Uterus (tissue), 4 donors: ENCODE data around the gene FBXW12. TPM values are rescaled to one million over a fixed set of nuclear protein-coding genes. Genes with fewer than 3 reads are reported as not detected.
A peak's percentile ranks its signal among the peaks of the same experiment; 100 is the strongest.

Experiments
- DNase-seq, 2 donors: peaks; one replicate each; pipeline ENCODE4 v3.0.0-alpha.2; 2019 to 2020
- H3K27ac ChIP-seq, 2 donors: fragments of 200-600 bp; sonication (generic); 1 replicate in 1 of 2; 2 replicates in 1 of 2; pipeline ENCODE4 v1.5.1; 2016 to 2018
- H3K27me3 ChIP-seq, 2 donors: fragments of 200-600 bp; sonication (generic); one replicate each; pipeline ENCODE4 v1.5.1; 2018 to 2019; ENCODE audit warnings: control low read depth in 1 of 2
- H3K36me3 ChIP-seq, 2 donors: fragments of 200-600 bp; sonication (generic); one replicate each; pipeline ENCODE4 v1.5.1; 2019; ENCODE audit warnings: control low read depth in 1 of 2
- H3K4me1 ChIP-seq, 2 donors: fragments of 200-600 bp; sonication (generic); one replicate each; pipeline ENCODE4 v1.5.1; 2018 to 2019; ENCODE audit warnings: control low read depth in 1 of 2
- H3K4me3 ChIP-seq, 2 donors: fragments of 200-600 bp; sonication (generic); 1 replicate in 1 of 2; 2 replicates in 1 of 2; pipeline ENCODE4 v1.5.1; 2018 to 2019; ENCODE audit warnings: mild to moderate bottlenecking in 1 of 2
- H3K9me3 ChIP-seq, 2 donors: fragments of 200-600 bp; sonication (generic); one replicate each; pipeline ENCODE4 v1.5.1; 2019; ENCODE audit warnings: control low read depth in 1 of 2
- POLR2A ChIP-seq, 2 donors: fragments of 450-650 bp; IDR thresholded peaks; one replicate each; pipeline ENCODE4 v1.6.1; 2016; ENCODE audit warnings: antibody characterized with exemption in 2 of 2, mild to moderate bottlenecking in 1 of 2, moderate library complexity in 1 of 2
- intact Hi-C: fragments of 100-400 bp; cut with DNase I; formaldehyde crosslinking; loops from one replicate; pipeline ENCODE4 v1.15.1; 2023; ENCODE audit warnings: low total_unique reads
- small RNA-seq: library from RNA; depleted of rRNA; stranded (forward); fragments of <200 nt; gene quantifications from one replicate; pipeline ENCODE3, GENCODE V24; 2016
- total RNA-seq, 4 donors: library from RNA; depleted of rRNA in 3 of 4; stranded (reverse); fragments of >200 nt in 3 of 4; gene quantifications; one replicate each; pipeline versions ENCODE4 v1.1.0 to v1.2.4, GENCODE V29; 2014 to 2023
- TF ChIP-seq, protein P1 (sequence below), 4 experiments: fragments of 200-600 bp in 2 of 4; fragments of 450-650 bp in 2 of 4; sonication (generic) in 2 of 4; IDR thresholded peaks; one replicate each; pipeline ENCODE4 v1.5.1; 2016 to 2019; ENCODE audit warnings: antibody characterized with exemption in 4 of 4, mild to moderate bottlenecking in 2 of 4, moderate library complexity in 1 of 4
- donor health status: DM: yes; HTN: yes; CAD: no.

FBXW12 gene
- total RNA-seq, 4 donors from 2014 or later = 0.37 to 0.55 TPM; not detected in 2

- no peaks in the 10 kb centered on the region for H3K36me3 ChIP-seq
- intact Hi-C loops = loop anchor here (5.0 kb wide), 1 partner anchor 43 kb away; no protein-coding TSS in a partner anchor
- DNase-seq = peak; percentile 98
- no peaks in the 10 kb centered on the region for H3K27me3 ChIP-seq
- H3K4me3 ChIP-seq = peak within 1 kb of the TSS; percentile 55 to 92
- H3K27ac ChIP-seq = peak within 1 kb of the TSS; percentile 87 to 90
- TF ChIP-seq, protein P1, sequence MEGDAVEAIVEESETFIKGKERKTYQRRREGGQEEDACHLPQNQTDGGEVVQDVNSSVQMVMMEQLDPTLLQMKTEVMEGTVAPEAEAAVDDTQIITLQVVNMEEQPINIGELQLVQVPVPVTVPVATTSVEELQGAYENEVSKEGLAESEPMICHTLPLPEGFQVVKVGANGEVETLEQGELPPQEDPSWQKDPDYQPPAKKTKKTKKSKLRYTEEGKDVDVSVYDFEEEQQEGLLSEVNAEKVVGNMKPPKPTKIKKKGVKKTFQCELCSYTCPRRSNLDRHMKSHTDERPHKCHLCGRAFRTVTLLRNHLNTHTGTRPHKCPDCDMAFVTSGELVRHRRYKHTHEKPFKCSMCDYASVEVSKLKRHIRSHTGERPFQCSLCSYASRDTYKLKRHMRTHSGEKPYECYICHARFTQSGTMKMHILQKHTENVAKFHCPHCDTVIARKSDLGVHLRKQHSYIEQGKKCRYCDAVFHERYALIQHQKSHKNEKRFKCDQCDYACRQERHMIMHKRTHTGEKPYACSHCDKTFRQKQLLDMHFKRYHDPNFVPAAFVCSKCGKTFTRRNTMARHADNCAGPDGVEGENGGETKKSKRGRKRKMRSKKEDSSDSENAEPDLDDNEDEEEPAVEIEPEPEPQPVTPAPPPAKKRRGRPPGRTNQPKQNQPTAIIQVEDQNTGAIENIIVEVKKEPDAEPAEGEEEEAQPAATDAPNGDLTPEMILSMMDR (IDR thresholded peaks at IDR 0.05) = peak in 2 of 4 experiments; percentile 11 to 16
- peak; percentile 80 to 94 for TF ChIP-seq POLR2A (IDR thresholded peaks at IDR 0.05)
- peaks cover 0 to 12% of the 10 kb centered on the region in 2 donors for H3K4me1 ChIP-seq
- H3K9me3 ChIP-seq = no peaks in the 10 kb centered on the region
These were observed 68.0 kb downstream of the FBXW12 start, which contains the start of the genes CCDC51 and TMA7 for GRCh38 chr3:48439820-48440589. Gene CCDC51 (minus strand): TSS chr3:48440119. CDS start chr3:48435128, 4,991 bp downstream. Gene TMA7 (plus strand): TSS chr3:48440257. CDS start chr3:48440297, 40 bp downstream.

DNA sequence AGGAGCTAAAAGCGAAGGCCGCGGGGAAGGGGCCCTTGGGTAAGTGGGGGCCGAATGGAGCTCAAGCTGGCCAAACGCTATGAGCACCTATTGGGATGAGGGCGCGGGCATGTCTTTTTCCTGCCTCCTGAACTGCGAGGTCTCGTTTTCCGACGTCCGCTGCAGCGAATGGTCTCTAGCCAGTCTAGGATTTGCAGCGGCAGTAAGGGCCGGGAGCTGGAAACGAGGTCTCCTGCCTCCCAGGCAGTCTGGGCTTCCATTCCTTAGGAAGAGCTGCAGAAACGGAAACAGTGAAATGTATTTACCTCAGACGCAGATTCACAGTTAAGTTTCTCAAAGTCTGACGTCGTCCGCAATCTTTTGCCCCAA lies 68.6 kb downstream of the FBXW12 start:
- TF ChIP-seq POLR2A (IDR thresholded peaks at IDR 0.05) = no peak
- TF ChIP-seq, protein P1 (IDR thresholded peaks at IDR 0.05) = no peak
- Histone ChIP-seq H3K4me3 (peak overlapping the region; percentile 55 to 92), H3K4me1 (peaks cover 0 to 16% of the 10 kb centered on the region in 2 donors), H3K36me3 (no peaks in the 10 kb centered on the region), H3K27ac (peak overlapping the region; percentile 87 to 90), H3K9me3 (no peaks in the 10 kb centered on the region), H3K27me3 (no peaks in the 10 kb centered on the region)
- intact Hi-C loops = no loop called here
- no peak for DNase-seq

DNA sequence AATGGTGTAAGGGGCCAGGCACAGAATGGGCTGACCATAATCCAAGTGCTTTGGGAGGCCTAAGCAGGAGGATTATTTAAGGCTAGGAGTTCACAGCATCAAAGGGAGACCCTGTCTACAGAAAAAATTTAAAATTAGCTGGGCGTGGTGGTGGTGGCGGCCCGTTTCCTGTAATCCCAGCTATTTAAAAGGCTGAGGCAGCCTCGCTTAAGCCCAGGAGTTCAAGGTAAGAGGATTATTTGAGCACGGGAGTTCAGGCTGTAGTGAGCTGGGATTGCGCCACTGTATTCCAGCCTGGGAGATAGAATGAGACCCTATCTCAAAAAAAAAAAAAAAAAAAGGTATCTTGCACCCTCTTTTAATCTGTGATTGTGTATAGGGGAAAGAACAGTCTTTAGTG lies 69.9 kb downstream of the FBXW12 start:
- no peaks in the 10 kb centered on the region for H3K9me3 ChIP-seq
- peaks cover 5 to 21% of the 10 kb centered on the region in 2 donors for H3K4me1 ChIP-seq
- no peaks in the 10 kb centered on the region for H3K36me3 ChIP-seq
- no peak for DNase-seq
- H3K27ac ChIP-seq = peak overlapping the region in 1 of 2 donors; percentile 8
- TF ChIP-seq POLR2A (IDR thresholded peaks at IDR 0.05) = no peak
- TF ChIP-seq, protein P1 (IDR thresholded peaks at IDR 0.05) = no peak
- H3K4me3 ChIP-seq = no peak overlapping the region
- intact Hi-C loops = no loop called here
- no peaks in the 10 kb centered on the region for H3K27me3 ChIP-seq

Small RNA genes lying within 50 kb of the gene (small RNA-seq; reads per million reads assigned to genes)
- not detected for gene RN7SL321P

Other genes with a start within 250 kb of the FBXW12 start
- gene CDC25A, start 183.8 kb upstream of the FBXW12 start, total RNA-seq = 10 to 100 TPM in 1 of 4 donors, under 1 TPM in 1, not detected in 2; 0.67 to 10.5 TPM
- gene CAMP, start 148.7 kb upstream of the FBXW12 start, total RNA-seq = 1 to 10 TPM in 1 of 4 donors, not detected in 3; 3.1 TPM
- gene ZNF589, start 131.1 kb upstream of the FBXW12 start, total RNA-seq = 10 to 100 TPM in 2 of 4 donors, 1 to 10 TPM in 2; 1.8 to 19.3 (median 10.9) TPM
- 10 to 100 TPM; 14.3 to 30.8 (median 26.2) TPM for gene NME6, start 70.9 kb upstream of the FBXW12 start, total RNA-seq
- not detected for gene SPINK8, start 38.6 kb upstream of the FBXW12 start, total RNA-seq
- 100 to 1,000 TPM in 1 of 4 donors, 10 to 100 TPM in 3; 23.5 to 133 (median 60.9) TPM for gene PLXNB1, start 57.9 kb downstream of the FBXW12 start, total RNA-seq
- 10 to 100 TPM in 2 of 4 donors, 1 to 10 TPM in 2; 2.6 to 11.1 (median 7.8) TPM for gene CCDC51, start 67.9 kb downstream of the FBXW12 start, total RNA-seq
- gene TMA7, start 68.0 kb downstream of the FBXW12 start, total RNA-seq = 100 to 1,000 TPM in 3 of 4 donors, 10 to 100 TPM in 1; 94.8 to 195 (median 141) TPM
- 10 to 100 TPM in 1 of 4 donors, 1 to 10 TPM in 3; 5.3 to 11.5 (median 7.5) TPM for gene ATRIP, start 74.5 kb downstream of the FBXW12 start, total RNA-seq
- gene SHISA5, start 132.0 kb downstream of the FBXW12 start, total RNA-seq = 100 to 1,000 TPM in 1 of 4 donors, 10 to 100 TPM in 3; 52.4 to 210 (median 72.8) TPM
- gene PFKFB4, start 184.6 kb downstream of the FBXW12 start, total RNA-seq = 10 to 100 TPM in 2 of 4 donors, 1 to 10 TPM in 2; 3.2 to 11.5 (median 10.1) TPM
- gene UCN2, start 191.6 kb downstream of the FBXW12 start, total RNA-seq = under 1 TPM in 1 of 4 donors, not detected in 3; 0.49 TPM
- gene COL7A1, start 223.1 kb downstream of the FBXW12 start, total RNA-seq = 10 to 100 TPM in 3 of 4 donors, under 1 TPM in 1; 0.88 to 21.6 (median 19.1) TPM
- 100 to 1,000 TPM in 3 of 4 donors, 10 to 100 TPM in 1; 54.4 to 409 (median 155) TPM for gene UQCRC1, start 237.4 kb downstream of the FBXW12 start, total RNA-seq
- not detected for gene TMEM89, start 249.6 kb downstream of the FBXW12 start, total RNA-seq